ENCODE data around the gene CEBPB. TPM values are rescaled to one million over a fixed set of nuclear protein-coding genes. Genes with fewer than 3 reads are reported as not detected.

The CEBPB gene
- total RNA-seq, 1 experiment from 2014 or later: 22.6 TPM

DNA sequence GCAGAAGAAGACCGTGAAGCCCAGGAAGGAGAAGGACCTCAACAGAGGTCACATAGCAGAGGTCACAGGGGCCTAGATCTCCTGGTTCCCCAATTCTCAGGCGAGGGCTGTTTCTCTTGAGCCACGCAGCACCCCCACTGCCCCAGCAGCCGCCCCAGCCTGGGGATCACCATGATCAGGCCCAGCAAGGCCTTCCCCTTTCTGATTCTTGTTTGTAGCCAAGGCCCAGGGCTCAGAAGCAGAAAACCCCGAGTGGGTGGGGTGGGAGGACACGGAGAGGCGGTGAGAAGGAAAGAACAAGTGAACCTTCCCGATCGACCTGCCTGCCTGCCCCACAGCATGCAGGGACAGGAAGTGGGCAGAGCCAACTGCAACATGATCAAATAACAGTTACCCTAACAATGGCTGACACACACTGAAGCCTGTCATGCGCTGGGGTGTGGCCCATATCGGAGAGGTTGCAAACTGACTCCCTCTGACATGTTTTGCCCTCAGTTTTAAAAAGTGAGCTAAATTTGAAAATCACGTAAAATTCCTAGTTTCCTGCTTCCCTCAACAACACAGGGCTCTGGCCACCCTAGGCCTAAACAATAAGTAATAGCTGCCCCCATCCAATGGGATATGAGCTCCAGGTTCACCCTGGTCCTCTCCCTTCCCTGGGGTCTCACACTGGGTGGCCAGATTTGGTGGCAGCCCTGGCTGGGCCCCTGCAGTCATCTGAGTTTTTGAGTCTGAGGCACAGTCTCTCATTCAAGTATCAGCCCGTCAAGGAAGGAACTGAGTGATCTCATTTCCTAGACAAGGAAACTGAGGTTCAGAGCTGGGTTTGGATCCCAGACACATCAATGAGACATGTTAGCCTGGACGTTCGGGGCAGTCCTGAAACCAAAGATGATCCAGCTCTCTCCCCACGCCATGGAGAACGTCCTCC, 43.6 kb upstream of the CEBPB start:
- peaks cover 21 to 47% (median 43%) of the 10 kb centered on the region in 3 experiments; a peak in 6 of 7 replicates for H3K36me3 Mint-ChIP-seq (ENCODE audit: insufficient read depth in 1 of 3, low read depth in 3 of 3)
- peak overlapping the region in 1 of 2 experiments; percentile 54; a peak in 2 of 5 replicates for H3K4me3 Mint-ChIP-seq
- Histone ChIP-seq H3K4ac (ENCODE audit: low read depth, low read length) (no peak overlapping the region; the same call in 1 of the 2 replicates), H3K4me1 (ENCODE audit: insufficient read depth, low read length) (peaks cover 27% of the 10 kb centered on the region; the same call in 1 of the 2 replicates), H4K91ac (ENCODE audit: insufficient read length, low read depth, low read length) (no peak overlapping the region), H3K18ac (ENCODE audit: insufficient read length, low read depth, low read length) (no peak overlapping the region), H4K20me1 (ENCODE audit: control insufficient read depth, insufficient read depth, insufficient read length) (no peaks in the 10 kb centered on the region), H3K23ac (ENCODE audit: insufficient read length, low read depth, low read length) (no peak overlapping the region), H4K5ac (ENCODE audit: insufficient read length, low read depth, low read length) (peak overlapping the region; percentile 23), H3K27me3 (ENCODE audit: insufficient read depth, low read length) (no peaks in the 10 kb centered on the region), H3K79me2 (ENCODE audit: insufficient read depth, low read length) (peaks cover 11% of the 10 kb centered on the region; the same call in 1 of the 2 replicates), H2BK120ac (ENCODE audit: low read depth, low read length, poor library complexity, severe bottlenecking) (no peak overlapping the region), H2BK15ac (ENCODE audit: low read depth, low read length) (no peak overlapping the region), H3K23me2 (ENCODE audit: insufficient read length, low read depth, low read length, poor library complexity, severe bottlenecking) (no peaks in the 10 kb centered on the region), H4K8ac (replicated peaks; ENCODE audit: insufficient read length, low read depth, low read length) (no peak overlapping the region), H2BK20ac (ENCODE audit: low read depth, low read length, poor library complexity, severe bottlenecking) (no peak overlapping the region), H3K9ac (ENCODE audit: extremely low read depth, insufficient read length, low read length) (no peak overlapping the region), H3K56ac (ENCODE audit: insufficient read length, low read depth, low read length) (no peak overlapping the region), H3T11ph (ENCODE audit: low read length) (no peak overlapping the region), H3K14ac (ENCODE audit: insufficient read depth, low read length) (no peak overlapping the region; the same call in 1 of the 2 replicates), H2BK12ac (ENCODE audit: insufficient read length, low read depth, low read length) (peak overlapping the region; percentile 18), H3K79me1 (ENCODE audit: insufficient read depth, low read depth, low read length, poor library complexity, severe bottlenecking) (peaks cover 14% of the 10 kb centered on the region), H3K9me3 (ENCODE audit: control insufficient read depth, low read depth, low read length) (no peaks in the 10 kb centered on the region), H2AK5ac (ENCODE audit: insufficient read length, low read length) (no peak overlapping the region), H2AFZ (ENCODE audit: low read length) (no peak overlapping the region), H3K27ac (ENCODE audit: insufficient read length, low read depth, low read length) (no peak overlapping the region), H3K4me2 (ENCODE audit: insufficient read depth, insufficient read length, low read length) (no peak overlapping the region), H2BK5ac (ENCODE audit: insufficient read length, low read length) (peak overlapping the region; percentile 10)
- peaks cover 44 to 63% of the 10 kb centered on the region in 2 experiments for H3K4me1 Mint-ChIP-seq
- DNase-seq: peak; percentile 58
- no peaks in the 10 kb centered on the region for H3K9me3 Mint-ChIP-seq
- no peaks in the 10 kb centered on the region for H3K27me3 Mint-ChIP-seq (ENCODE audit: low read depth)
- WGBS (ENCODE audit: extremely low coverage, insufficient read length, low lambda C conversion rate): no CpG with 5 or more reads among the region's 17 CpGs
- peak overlapping the region; percentile 74 to 87 (median 79); a peak in 6 of 7 replicates for H3K27ac Mint-ChIP-seq
- TF ChIP-seq CTCF (conservative IDR thresholded peaks at IDR 0.05): no peak
